KBM-7 (cell line): Measurements from ENCODE around the gene ANO8.

Experiments used
- DNase-seq: peaks from one replicate; pipeline ENCODE4 v3.0.0-alpha.2; 2015
- in situ Hi-C: fragments of 300-500 bp; cut with MboI; formaldehyde crosslinking; loops from 2 replicates; pipeline ENCODE4 v1.14.3; 2020; ENCODE audit warnings: low sequenced_read_pairs, low pct_unique_long_range_greater_than_20kb, mixed read lengths

Gene ANO8

GRCh38 chr19:17351815-17352435, 17.3 kb upstream of the ANO8 start:
- DNase-seq = no peak

DNA sequence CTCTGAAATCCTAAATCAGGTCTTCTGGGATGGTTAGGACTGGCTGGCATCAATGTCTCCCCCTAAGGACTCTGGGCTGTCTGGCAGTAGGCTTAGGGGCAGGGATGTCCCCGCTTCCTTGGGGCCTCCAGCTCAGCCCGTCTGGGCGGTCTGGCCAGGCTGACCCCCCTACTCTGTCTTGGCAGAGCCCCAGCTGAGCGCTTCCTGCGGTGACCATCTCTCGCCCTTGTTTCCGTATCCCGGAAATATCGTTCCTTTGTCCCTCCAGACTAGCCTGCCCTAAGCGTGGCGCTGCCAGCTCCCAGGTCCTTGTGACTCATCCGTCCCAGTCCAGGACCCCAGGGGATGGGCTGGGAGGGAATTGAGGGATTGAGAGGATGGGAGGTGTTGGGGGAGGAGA, 14.0 kb upstream of the ANO8 start:
- DNase-seq = no peak

More at GRCh38 chr19:17351815-17352435, 17.3 kb upstream of the ANO8 start:
- in situ Hi-C loops = no loop called here

DNA sequence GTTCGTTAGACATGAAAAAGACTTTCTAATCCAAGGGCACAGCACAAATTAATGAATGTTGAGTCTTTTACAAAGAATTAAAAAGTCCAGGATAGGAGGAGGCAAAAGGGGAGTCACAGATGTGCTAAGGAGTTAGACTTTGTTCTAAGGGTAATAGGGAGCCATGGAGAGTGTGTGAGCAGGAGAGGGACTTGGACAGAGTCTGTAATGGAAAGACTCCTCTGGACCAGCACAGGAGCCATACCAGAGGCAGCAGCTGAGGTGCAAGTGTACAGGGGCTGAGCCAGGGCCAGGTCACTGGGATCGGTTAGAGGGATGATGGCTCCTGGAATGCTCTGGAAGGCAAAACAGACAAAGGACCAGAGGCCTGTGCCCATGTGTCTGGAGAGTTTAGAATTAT, 13.2 kb upstream of the ANO8 start:
- in situ Hi-C loops = no loop called here
- no peak for DNase-seq

More for the DNA sequence above, 14.0 kb upstream of the ANO8 start:
- in situ Hi-C loops = no loop called here

- peak; percentile 49 for DNase-seq
- in situ Hi-C loops = no loop called here
These were observed 12.7 kb upstream of the ANO8 start for GRCh38 chr19:17347361-17347760.

DNA sequence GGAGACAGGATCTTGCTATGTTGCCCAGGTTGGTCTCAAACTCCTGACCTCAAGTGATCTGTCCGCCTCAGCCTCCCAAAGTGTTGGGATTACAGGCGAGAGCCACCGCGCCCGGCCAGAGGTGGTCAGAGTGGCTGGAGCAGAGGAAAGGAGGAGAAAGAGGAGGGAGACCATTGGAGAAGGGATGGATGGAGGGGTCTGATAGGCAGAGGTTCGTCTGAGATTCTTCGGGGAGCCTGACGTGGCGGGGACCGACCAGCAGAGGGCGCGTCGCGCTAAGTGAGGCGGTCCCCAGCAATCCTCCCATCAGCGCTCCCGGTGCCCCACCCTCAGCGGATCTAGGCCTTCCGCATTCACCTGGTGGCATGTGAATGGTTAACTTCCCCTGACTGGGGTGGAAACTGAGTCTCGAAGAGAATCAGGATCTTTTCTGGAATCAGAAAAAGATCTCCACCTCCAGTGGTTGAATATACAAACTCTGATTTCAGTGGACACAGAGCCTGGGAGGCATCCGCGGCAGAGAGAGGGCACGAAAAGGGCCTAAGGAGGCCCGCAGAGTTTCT, 11.5 kb upstream of the ANO8 start:
- in situ Hi-C loops = no loop called here

DNA sequence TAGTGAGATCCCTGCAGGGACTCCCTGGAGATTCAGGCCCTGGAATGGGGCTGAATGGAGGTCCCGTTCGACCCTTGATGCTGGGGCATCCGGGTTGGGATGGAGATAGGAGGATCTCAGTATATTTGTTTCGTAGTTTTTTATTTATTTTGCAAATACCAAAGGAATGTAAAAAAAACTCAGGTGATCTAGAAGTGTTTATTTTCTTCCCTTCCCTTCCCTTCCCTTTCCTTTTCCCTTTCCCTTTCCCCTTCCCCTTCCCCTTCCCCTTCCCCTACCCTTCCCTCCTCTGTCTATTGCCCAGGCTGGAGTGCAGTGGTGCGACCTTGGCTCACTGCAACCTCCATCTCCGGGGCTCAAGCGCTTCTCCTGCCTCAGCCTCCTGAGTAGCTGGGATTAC, 7.2 kb upstream of the ANO8 start:
- no peak for DNase-seq
- in situ Hi-C loops = no loop called here

More for the DNA sequence above, 11.5 kb upstream of the ANO8 start:
- DNase-seq = peak; percentile 83

- DNase-seq = no peak
- in situ Hi-C loops = no loop called here
These were observed 6.7 kb upstream of the ANO8 start for GRCh38 chr19:17341386-17341785.

GRCh38 chr19:17340871-17341357, 6.3 kb upstream of the ANO8 start:
- in situ Hi-C loops = no loop called here
- DNase-seq = no peak

DNA sequence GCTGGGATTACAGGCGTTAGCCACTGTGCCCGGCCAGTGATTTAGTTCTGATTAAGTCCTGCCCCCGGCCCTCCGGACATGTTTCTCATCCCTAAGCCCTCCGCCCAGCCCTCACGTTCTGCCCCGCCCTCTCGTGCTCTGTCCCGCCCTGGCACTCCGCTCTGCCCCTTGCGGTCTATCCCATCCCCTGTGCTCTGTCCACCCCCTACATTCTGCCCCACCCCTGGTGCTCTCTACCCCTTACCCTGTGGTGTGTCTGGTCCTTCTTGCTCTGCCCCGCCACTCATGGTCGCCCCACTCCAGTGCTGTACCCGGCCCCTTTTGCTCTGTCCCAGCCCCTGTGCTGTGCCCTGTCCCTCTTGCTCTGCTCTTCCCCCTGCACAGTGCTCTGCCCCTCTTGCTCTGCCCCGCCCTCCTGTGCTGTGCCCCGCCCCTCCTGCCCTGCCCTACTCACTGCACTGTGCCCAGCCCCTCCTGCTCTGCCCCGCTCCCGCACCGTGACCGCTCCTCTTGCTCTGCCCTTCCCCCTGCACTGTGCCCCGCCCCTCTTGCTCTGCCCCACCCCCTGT, 5.7 kb upstream of the ANO8 start:
- in situ Hi-C loops = no loop called here
- no peak for DNase-seq

DNA sequence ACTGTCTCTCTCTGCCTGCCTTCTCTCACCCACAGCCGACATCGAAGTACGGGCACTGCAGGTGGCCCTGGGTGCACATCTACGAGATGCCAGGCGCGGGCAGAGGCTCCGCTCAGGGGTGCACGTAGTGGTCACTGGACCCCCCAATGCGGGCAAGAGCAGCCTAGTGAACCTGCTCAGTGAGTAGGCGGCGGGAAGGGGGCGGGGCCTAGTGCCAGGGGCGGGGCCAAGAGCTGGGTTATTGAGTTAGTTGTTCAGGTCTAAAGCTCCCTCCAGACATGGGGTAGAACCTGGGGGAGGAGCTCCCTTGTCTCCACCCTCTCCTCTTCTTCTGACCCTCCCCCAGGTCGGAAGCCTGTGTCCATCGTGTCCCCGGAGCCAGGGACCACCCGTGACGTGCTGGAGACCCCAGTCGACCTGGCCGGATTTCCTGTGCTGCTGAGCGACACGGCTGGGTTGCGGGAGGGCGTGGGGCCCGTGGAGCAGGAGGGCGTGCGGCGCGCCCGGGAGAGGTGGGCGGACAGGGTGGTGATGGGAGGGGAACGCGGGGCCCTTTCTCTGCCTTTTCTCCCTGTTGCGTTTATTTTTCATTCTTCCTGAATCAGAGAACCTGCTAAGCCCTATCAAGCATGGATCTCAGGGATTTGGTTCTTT, 4.6 kb upstream of the ANO8 start:
- no peak for DNase-seq
- in situ Hi-C loops = no loop called here

DNA sequence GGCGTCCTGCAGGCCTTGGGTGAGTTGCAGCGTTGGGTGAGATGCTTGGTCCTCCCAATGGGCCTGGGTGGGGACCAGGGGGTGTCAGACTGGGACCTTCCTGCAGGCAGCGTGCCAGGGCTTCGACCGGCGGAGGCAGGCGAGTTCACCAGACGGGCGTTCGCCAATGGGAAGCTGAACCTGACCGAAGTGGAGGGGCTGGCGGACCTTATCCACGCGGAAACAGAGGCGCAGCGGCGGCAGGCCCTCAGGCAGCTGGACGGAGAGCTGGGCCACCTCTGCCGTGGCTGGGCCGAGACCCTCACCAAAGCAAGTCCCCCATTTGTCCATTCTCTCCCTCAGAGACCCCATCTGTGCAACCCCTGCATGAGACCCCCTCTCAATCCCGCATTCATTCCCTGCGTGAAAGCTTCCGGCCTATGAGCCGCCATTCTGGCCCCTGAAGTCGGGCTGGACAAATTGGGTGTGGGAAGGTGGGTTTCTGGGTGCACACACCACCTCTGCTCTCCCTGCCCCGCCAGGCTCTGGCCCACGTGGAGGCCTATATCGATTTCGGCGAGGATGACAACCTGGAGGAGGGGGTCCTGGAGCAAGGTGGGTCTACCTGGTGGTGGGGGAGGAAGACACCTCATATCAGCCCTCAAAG, 3.9 kb upstream of the ANO8 start:
- no peak for DNase-seq
- in situ Hi-C loops = no loop called here

DNA sequence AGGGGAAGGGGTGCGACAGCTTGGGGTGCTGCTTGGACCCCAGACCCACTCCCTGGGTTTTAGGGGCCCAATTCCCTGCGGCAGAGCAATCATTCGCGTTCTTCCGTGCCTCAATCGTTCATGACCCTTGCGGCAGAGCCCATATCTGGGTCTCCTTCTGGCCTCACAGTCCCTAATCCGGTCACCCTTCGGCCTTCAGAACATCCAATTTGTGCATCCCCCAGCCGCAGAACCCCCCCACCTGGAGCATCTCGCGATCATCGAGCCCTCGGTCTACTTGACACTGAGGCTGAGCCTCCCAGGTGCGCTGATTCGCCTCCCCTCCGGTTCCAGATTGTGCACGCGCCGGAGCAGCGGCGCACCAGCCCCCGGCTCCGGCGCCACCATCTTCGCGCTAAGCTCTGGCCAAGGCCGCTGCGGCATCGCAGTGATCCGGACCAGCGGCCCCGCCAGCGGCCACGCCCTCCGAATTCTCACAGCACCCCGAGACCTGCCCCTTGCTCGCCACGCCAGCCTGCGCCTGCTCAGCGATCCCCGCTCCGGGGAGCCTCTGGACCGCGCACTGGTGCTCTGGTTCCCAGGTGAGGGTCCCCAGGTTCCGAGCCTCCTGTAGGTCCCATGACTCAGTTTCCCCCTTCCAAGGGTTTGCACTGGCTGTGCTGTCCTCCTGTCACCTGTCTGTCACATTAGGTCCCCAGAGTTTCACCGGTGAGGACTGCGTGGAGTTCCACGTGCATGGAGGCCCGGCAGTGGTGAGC, 3.2 kb upstream of the ANO8 start:
- DNase-seq = no peak
- in situ Hi-C loops = no loop called here

DNA sequence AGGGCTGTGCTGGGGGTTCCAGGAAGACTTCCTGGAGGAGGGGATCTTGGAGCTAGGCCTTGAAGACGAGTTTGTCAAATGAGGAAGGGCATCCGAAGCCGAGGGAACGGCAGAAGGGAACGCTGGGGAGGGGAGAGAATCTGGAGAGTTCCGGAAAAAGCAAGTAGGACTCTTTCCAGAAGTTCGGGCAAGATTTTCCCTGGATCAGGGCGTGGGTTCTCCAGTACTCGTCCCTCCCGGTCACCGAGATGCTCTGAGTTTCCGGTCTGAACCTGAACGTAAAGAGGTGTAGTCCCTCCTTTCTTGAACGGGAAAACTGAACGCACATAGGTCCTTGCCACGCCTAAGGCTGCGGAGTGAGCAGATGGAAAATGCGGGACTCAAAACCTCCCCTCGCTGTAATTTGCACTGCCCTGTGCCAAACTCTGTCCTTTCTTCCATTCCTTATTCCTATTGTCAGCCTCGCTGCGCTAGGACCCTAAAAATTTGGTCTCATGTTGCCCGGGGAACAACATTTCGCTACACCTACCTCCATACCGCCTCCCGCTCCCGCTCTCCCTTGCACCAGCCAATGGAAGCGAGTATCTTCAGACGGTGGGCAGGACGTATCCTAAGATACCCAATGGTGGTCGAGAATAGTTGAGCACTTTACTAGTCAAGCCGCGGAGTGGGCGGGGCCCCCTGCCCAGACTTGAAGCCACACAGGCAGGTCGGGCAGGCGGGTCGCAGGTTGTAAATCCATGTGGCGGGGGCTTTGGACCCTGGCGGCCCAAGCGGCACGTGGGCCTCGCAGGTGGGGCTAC, 2.4 kb upstream of the ANO8 start, which contains the start of gene GTPBP3:
TSS of gene GTPBP3 (plus strand) at position 682 of the 803 bp plus-strand sequence. CDS start at position 741, 59 bp downstream.
- peak; percentile 98 for DNase-seq
- in situ Hi-C loops = no loop called here

DNA sequence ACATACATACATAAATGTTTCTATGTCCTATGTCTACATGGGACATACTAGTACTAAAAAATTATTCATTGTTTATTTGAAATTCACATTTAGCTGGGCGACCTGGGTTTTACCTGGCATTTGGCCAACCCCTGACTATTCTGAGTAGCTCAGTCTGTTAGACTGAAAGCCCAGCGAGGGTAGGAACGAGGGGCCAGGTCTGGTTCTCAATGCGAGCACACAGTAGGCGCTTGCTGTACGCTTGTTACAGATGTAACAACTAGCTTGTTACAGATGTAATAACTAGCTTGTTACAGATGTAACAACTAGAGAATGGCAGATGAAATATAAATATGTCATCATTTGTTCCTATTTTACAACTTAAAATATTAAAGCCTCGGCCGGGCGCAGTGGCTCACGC, 920 bp upstream of the ANO8 start:
- DNase-seq = no peak
- in situ Hi-C loops = no loop called here

GRCh38 chr19:17333611-17334413, 843 bp downstream of the ANO8 start:
- in situ Hi-C loops = no loop called here
- peak; percentile 91 for DNase-seq

GRCh38 chr19:17332677-17333581, 1.7 kb downstream of the ANO8 start:
- in situ Hi-C loops = no loop called here
- peak; percentile 92 for DNase-seq

- DNase-seq = no peak
- in situ Hi-C loops = no loop called here
These were observed 2.3 kb downstream of the ANO8 start for GRCh38 chr19:17332360-17332676.
